H9 (cell line): ENCODE measurements around the gene ISG20. TPM values are rescaled to one million over a fixed set of nuclear protein-coding genes. Genes with fewer than 3 reads are reported as not detected.
A peak's percentile ranks its signal among the peaks of the same experiment; 100 is the strongest.

ENCODE experiments used
- DNase-seq: peaks from one replicate; pipeline ENCODE4 v3.0.0-alpha.2; 2017
- H2AFZ ChIP-seq: one replicate; pipeline ENCODE4 v1.6.1; 2013; ENCODE audit warnings: mild to moderate bottlenecking, low read length, control low read depth, moderate library complexity
- H2AK5ac ChIP-seq: 2 replicates; pipeline ENCODE4 v1.6.1; 2013; ENCODE audit warnings: low read length, control low read depth, mixed read lengths; ENCODE audit not compliant: insufficient read length
- H2BK120ac ChIP-seq: one replicate; pipeline ENCODE4 v1.6.1; 2013; ENCODE audit warnings: low read depth, mild to moderate bottlenecking, low read length, control low read depth, inconsistent platforms; ENCODE audit not compliant: poor library complexity, severe bottlenecking
- H2BK12ac ChIP-seq: 2 replicates; pipeline ENCODE4 v1.6.1; 2013; ENCODE audit warnings: low read length, control low read depth, mixed read lengths, low read depth; ENCODE audit not compliant: insufficient read length
- H2BK15ac ChIP-seq: 2 replicates; pipeline ENCODE4 v1.6.1; 2013; ENCODE audit warnings: low read depth, low read length, control low read depth
- H2BK20ac ChIP-seq: one replicate; pipeline ENCODE4 v1.6.1; 2013; ENCODE audit warnings: low read depth, mild to moderate bottlenecking, low read length, control low read depth, inconsistent platforms; ENCODE audit not compliant: poor library complexity, severe bottlenecking
- H2BK5ac ChIP-seq: 2 replicates; pipeline ENCODE4 v1.6.1; 2013; ENCODE audit warnings: low read length, control low read depth, mixed read lengths; ENCODE audit not compliant: insufficient read length
- H3K14ac ChIP-seq: 2 replicates; pipeline ENCODE4 v1.6.1; 2013; ENCODE audit warnings: low read length, control low read depth; ENCODE audit not compliant: insufficient read depth
- H3K18ac ChIP-seq: 2 replicates; pipeline ENCODE4 v1.6.1; 2013; ENCODE audit warnings: low read depth, mild to moderate bottlenecking, mixed read lengths, low read length, control low read depth; ENCODE audit not compliant: insufficient read length
- H3K23ac ChIP-seq: 2 replicates; pipeline ENCODE4 v1.6.1; 2013; ENCODE audit warnings: low read length, control low read depth, mixed read lengths, low read depth; ENCODE audit not compliant: insufficient read length
- H3K23me2 ChIP-seq: 2 replicates; pipeline ENCODE4 v1.6.1; 2013; ENCODE audit warnings: low read depth, mild to moderate bottlenecking, mixed read lengths, low read length, control low read depth; ENCODE audit not compliant: insufficient read length, poor library complexity, severe bottlenecking
- H3K27ac ChIP-seq: 2 replicates; pipeline ENCODE4 v1.5.1; 2013; ENCODE audit warnings: low read length, control low read depth, mixed read lengths, low read depth; ENCODE audit not compliant: insufficient read length
- H3K27me3 ChIP-seq: 2 replicates; pipeline ENCODE4 v1.6.1; 2013; ENCODE audit warnings: low read length, control low read depth, inconsistent platforms; ENCODE audit not compliant: insufficient read depth
- H3K4ac ChIP-seq: 2 replicates; pipeline ENCODE4 v1.6.1; 2013; ENCODE audit warnings: low read depth, mild to moderate bottlenecking, control low read depth, inconsistent platforms, low read length, moderate library complexity
- H3K4me1 ChIP-seq: 2 replicates; pipeline ENCODE4 v1.6.1; 2013; ENCODE audit warnings: low read length, control low read depth, inconsistent platforms; ENCODE audit not compliant: insufficient read depth
- H3K4me2 ChIP-seq: 2 replicates; pipeline ENCODE4 v1.6.1; 2013; ENCODE audit warnings: low read length, control low read depth, mixed read lengths; ENCODE audit not compliant: insufficient read length, insufficient read depth
- H3K56ac ChIP-seq: 2 replicates; pipeline ENCODE4 v1.6.1; 2013; ENCODE audit warnings: low read depth, mild to moderate bottlenecking, mixed read lengths, low read length, control low read depth; ENCODE audit not compliant: insufficient read length
- H3K79me1 ChIP-seq: 2 replicates; pipeline ENCODE4 v1.6.1; 2013; ENCODE audit warnings: low read depth, mild to moderate bottlenecking, moderate library complexity, low read length, control low read depth, inconsistent platforms; ENCODE audit not compliant: insufficient read depth, poor library complexity, severe bottlenecking
- H3K79me2 ChIP-seq: 2 replicates; pipeline ENCODE4 v1.6.1; 2013; ENCODE audit warnings: low read length, control low read depth, inconsistent platforms; ENCODE audit not compliant: insufficient read depth
- H3K9ac ChIP-seq: 2 replicates; pipeline ENCODE4 v1.6.1; 2013; ENCODE audit warnings: low read length, control low read depth, mixed read lengths; ENCODE audit not compliant: insufficient read length; ENCODE audit errors: extremely low read depth
- H3K9me3 ChIP-seq: one replicate; pipeline ENCODE4 v1.6.1; 2013; ENCODE audit warnings: low read depth, low read length, inconsistent platforms; ENCODE audit not compliant: control insufficient read depth
- H3T11ph ChIP-seq: one replicate; pipeline ENCODE4 v1.6.1; 2013; ENCODE audit warnings: mild to moderate bottlenecking, low read length, control low read depth, inconsistent platforms
- H4K20me1 ChIP-seq: one replicate; pipeline ENCODE4 v1.6.1; 2013; ENCODE audit not compliant: control insufficient read depth, insufficient read length, insufficient read depth
- H4K5ac ChIP-seq: 2 replicates; pipeline ENCODE4 v1.6.1; 2013; ENCODE audit warnings: low read depth, mild to moderate bottlenecking, mixed read lengths, low read length, control low read depth; ENCODE audit not compliant: insufficient read length
- H4K8ac ChIP-seq: replicated peaks from 2 replicates; pipeline ENCODE4 v1.6.1; 2013; ENCODE audit warnings: low read length, control low read depth, mixed read lengths, low read depth; ENCODE audit not compliant: insufficient read length
- H4K91ac ChIP-seq: 2 replicates; pipeline ENCODE4 v1.6.1; 2013; ENCODE audit warnings: low read depth, mild to moderate bottlenecking, moderate library complexity, mixed read lengths, low read length, control low read depth; ENCODE audit not compliant: insufficient read length
- H3K27ac Mint-ChIP-seq, 3 experiments: 2 replicates in 2 of 3; 3 replicates in 1 of 3; pipeline ENCODE4 v1.8.0; 2020 to 2021; ENCODE audit warnings: mixed read lengths in 3 of 3, mild to moderate bottlenecking in 1 of 3, moderate library complexity in 1 of 3
- H3K27me3 Mint-ChIP-seq: 2 replicates; pipeline ENCODE4 v1.8.0; 2021; ENCODE audit warnings: low read depth, mild to moderate bottlenecking, moderate library complexity, mixed read lengths
- H3K36me3 Mint-ChIP-seq, 3 experiments: 2 replicates in 2 of 3; 3 replicates in 1 of 3; pipeline ENCODE4 v1.8.0; 2020 to 2021; ENCODE audit warnings: low read depth in 3 of 3, mixed read lengths in 3 of 3; ENCODE audit not compliant: insufficient read depth in 1 of 3
- H3K4me1 Mint-ChIP-seq, 2 experiments: 2 replicates each; pipeline ENCODE4 v1.8.0; 2020; ENCODE audit warnings: mixed read lengths in 2 of 2
- H3K4me3 Mint-ChIP-seq, 2 experiments: 2 replicates in 1 of 2; 3 replicates in 1 of 2; pipeline ENCODE4 v1.8.0; 2020 to 2021; ENCODE audit warnings: mild to moderate bottlenecking in 2 of 2, mixed read lengths in 2 of 2, moderate library complexity in 1 of 2
- H3K9me3 Mint-ChIP-seq, 2 experiments: 2 replicates in 1 of 2; 3 replicates in 1 of 2; pipeline ENCODE4 v1.8.0; 2020; ENCODE audit warnings: mild to moderate bottlenecking in 2 of 2, mixed read lengths in 2 of 2, moderate library complexity in 1 of 2
- CTCF ChIP-seq: fragments of 200-600 bp; sonication (generic); conservative IDR thresholded peaks from 3 replicates; pipeline ENCODE4 v1.8.0; 2021; ENCODE audit warnings: antibody characterized with exemption, mild to moderate bottlenecking
- WGBS: extraction: QIAGEN DNeasy Blood & Tissue Kit; methylation state at CpG from one replicate; pipeline ENCODE4 v1.1.7; 2013; ENCODE audit warnings: missing lambda C conversion rate, low lambda C conversion rate, mixed read lengths; ENCODE audit not compliant: insufficient read length; ENCODE audit errors: extremely low coverage; 5-methylcytosine and 5-hydroxymethylcytosine counted together
- total RNA-seq: library from RNA; stranded (reverse); gene quantifications from 2 replicates; pipeline ENCODE4 v1.2.1, GENCODE V29; 2021

The ISG20 gene
- total RNA-seq, 1 experiment from 2014 or later, result 7.4 TPM

- H2AK5ac ChIP-seq, result no peak overlapping the region
- no peaks in the 10 kb centered on the region; the same call in 1 of the 2 replicates for H3K27me3 ChIP-seq
- H3K23me2 ChIP-seq, result no peaks in the 10 kb centered on the region
- H3K79me2 ChIP-seq, result no peaks in the 10 kb centered on the region
- Mint-ChIP-seq H3K36me3 (no peaks in the 10 kb centered on the region), H3K9me3 (no peaks in the 10 kb centered on the region; a peak in 2 of 5 replicates), H3K4me1 (peaks cover 60 to 79% of the 10 kb centered on the region in 2 experiments), H3K27ac (peak overlapping the region in 2 of 3 experiments; percentile 74 to 95; a peak in 5 of 7 replicates), H3K4me3 (0 out of 5 replicates have a peak overlapping the region, but pooled peaks of 1 of the 2 experiments have one; percentile 45), H3K27me3 (peaks cover 40% of the 10 kb centered on the region)
- H3K79me1 ChIP-seq, result no peaks in the 10 kb centered on the region
- H3K23ac ChIP-seq, result no peak overlapping the region
- H3K4ac ChIP-seq, result no peak overlapping the region
- no peak overlapping the region for H2BK15ac ChIP-seq
- no peak overlapping the region for H3K9ac ChIP-seq
- H2BK12ac ChIP-seq, result no peak overlapping the region
- H3K4me1 ChIP-seq, result peaks cover 13% of the 10 kb centered on the region; the same call in 1 of the 2 replicates
- no peaks in the 10 kb centered on the region for H3K9me3 ChIP-seq
- no peak overlapping the region for H3K56ac ChIP-seq
- H4K5ac ChIP-seq, result no peak overlapping the region
- no peak overlapping the region for H2BK5ac ChIP-seq
- H3K27ac ChIP-seq, result no peak overlapping the region
- DNase-seq, result peak; percentile 34
- peak overlapping the region; percentile 66 for H2AFZ ChIP-seq
- H2BK120ac ChIP-seq, result no peak overlapping the region
- no peak for TF ChIP-seq CTCF
- peak overlapping the region; percentile 77 for H3K18ac ChIP-seq
- no CpG with 5 or more reads among the region's 11 CpGs for WGBS
- H4K8ac ChIP-seq, result no peak overlapping the region
- H3K4me2 ChIP-seq, result no peak overlapping the region
- H4K91ac ChIP-seq, result no peak overlapping the region
- H4K20me1 ChIP-seq, result no peaks in the 10 kb centered on the region
- H3K14ac ChIP-seq, result peak overlapping the region; percentile 78; the same call in 1 of the 2 replicates
- H3T11ph ChIP-seq, result no peak overlapping the region
- no peak overlapping the region for H2BK20ac ChIP-seq
Measured at GRCh38 chr15:88615303-88616107, 23.3 kb upstream of the ISG20 start.
